Neutrophil (primary cell): ENCODE results near the gene DEK.

Experiments
- H3K27ac ChIP-seq: fragments of 200-600 bp; sonication (generic); 2 replicates; pipeline ENCODE4 v1.5.1; 2016; ENCODE audit warnings: mild to moderate bottlenecking, moderate library complexity
- H3K27me3 ChIP-seq: fragments of 200-600 bp; sonication (generic); 2 replicates; pipeline ENCODE4 v1.6.0; 2016; ENCODE audit warnings: mild to moderate bottlenecking
- H3K36me3 ChIP-seq: fragments of 200-600 bp; sonication (generic); 2 replicates; pipeline ENCODE4 v1.5.1; 2017
- H3K4me1 ChIP-seq, 2 experiments: fragments of 200-600 bp in 1 of 2; sonication (generic) in 1 of 2; 1 replicate in 1 of 2; 2 replicates in 1 of 2; pipeline versions ENCODE4 v1.5.1 to v1.6.1; 2013 to 2016; ENCODE audit warnings: low read depth in 1 of 2, low read length in 1 of 2, mild to moderate bottlenecking in 1 of 2, moderate library complexity in 1 of 2; ENCODE audit not compliant: control insufficient read depth in 1 of 2, insufficient read depth in 1 of 2
- H3K4me3 ChIP-seq, 2 experiments: fragments of 200-600 bp in 1 of 2; sonication (generic) in 1 of 2; 1 replicate in 1 of 2; 2 replicates in 1 of 2; pipeline ENCODE4 v1.5.1; 2013 to 2016; ENCODE audit warnings: low read depth in 1 of 2, low read length in 1 of 2, mild to moderate bottlenecking in 1 of 2, moderate library complexity in 1 of 2
- H3K9me3 ChIP-seq: fragments of 200-600 bp; sonication (generic); 2 replicates; pipeline ENCODE4 v1.5.1; 2016
- TF ChIP-seq, protein P1 (sequence below): fragments of 200-600 bp; sonication (generic); IDR thresholded peaks from 2 replicates; pipeline ENCODE4 v1.5.1; 2016; ENCODE audit warnings: antibody characterized with exemption

DEK gene

DNA sequence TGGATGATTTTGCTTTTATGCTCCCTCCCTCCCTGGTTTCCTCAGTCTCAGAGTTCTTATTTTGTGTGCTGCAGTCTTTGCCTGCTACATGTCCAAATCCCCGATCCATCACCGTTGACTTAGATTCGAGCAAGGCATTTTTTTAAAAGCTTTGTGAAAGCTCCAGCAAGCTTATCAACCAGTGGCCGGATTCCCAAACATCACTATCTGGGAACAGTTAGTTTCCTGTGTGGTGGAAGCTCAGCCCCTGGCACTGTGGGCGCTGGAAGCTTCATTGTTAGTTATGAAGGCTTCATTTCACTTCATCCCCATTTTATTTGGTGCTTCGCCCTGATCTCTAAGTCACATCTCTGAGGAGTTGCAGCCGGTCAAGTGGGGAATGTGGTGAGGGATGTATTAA lies 44.7 kb downstream of the DEK start:
- H3K4me3 ChIP-seq = no peak overlapping the region
- H3K36me3 ChIP-seq = peaks cover 93% of the 10 kb centered on the region
- TF ChIP-seq, protein P1, sequence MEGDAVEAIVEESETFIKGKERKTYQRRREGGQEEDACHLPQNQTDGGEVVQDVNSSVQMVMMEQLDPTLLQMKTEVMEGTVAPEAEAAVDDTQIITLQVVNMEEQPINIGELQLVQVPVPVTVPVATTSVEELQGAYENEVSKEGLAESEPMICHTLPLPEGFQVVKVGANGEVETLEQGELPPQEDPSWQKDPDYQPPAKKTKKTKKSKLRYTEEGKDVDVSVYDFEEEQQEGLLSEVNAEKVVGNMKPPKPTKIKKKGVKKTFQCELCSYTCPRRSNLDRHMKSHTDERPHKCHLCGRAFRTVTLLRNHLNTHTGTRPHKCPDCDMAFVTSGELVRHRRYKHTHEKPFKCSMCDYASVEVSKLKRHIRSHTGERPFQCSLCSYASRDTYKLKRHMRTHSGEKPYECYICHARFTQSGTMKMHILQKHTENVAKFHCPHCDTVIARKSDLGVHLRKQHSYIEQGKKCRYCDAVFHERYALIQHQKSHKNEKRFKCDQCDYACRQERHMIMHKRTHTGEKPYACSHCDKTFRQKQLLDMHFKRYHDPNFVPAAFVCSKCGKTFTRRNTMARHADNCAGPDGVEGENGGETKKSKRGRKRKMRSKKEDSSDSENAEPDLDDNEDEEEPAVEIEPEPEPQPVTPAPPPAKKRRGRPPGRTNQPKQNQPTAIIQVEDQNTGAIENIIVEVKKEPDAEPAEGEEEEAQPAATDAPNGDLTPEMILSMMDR = no peak
- H3K9me3 ChIP-seq = no peaks in the 10 kb centered on the region
- no peak overlapping the region for H3K27ac ChIP-seq
- H3K4me1 ChIP-seq = peaks cover 18 to 19% of the 10 kb centered on the region in 2 experiments
- H3K27me3 ChIP-seq = no peaks in the 10 kb centered on the region

DNA sequence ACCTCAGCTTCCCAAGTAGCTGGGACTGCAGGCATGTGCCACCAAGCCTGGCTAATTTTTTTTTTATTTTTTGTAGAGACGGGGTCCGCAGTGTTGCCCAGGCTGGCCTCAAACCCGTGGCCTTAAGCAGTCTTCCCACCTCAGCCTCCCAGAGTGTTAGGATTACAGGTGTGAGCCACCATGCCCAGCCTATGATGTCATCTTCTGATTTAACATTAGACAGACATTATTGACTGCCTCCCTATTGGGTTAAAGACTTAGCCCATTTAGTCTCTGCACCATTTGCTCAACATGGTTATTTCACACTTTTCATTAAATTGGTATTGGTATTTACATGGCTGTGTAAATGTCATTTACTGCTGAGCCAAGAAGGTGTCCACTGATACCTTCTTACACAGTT lies 46.1 kb downstream of the DEK start:
- no peaks in the 10 kb centered on the region for H3K9me3 ChIP-seq
- peaks cover 21 to 31% of the 10 kb centered on the region in 2 experiments for H3K4me1 ChIP-seq
- peaks cover 90% of the 10 kb centered on the region for H3K36me3 ChIP-seq
- no peak overlapping the region for H3K27ac ChIP-seq
- H3K27me3 ChIP-seq = no peaks in the 10 kb centered on the region
- TF ChIP-seq, protein P1 = no peak
- no peak overlapping the region for H3K4me3 ChIP-seq

DNA sequence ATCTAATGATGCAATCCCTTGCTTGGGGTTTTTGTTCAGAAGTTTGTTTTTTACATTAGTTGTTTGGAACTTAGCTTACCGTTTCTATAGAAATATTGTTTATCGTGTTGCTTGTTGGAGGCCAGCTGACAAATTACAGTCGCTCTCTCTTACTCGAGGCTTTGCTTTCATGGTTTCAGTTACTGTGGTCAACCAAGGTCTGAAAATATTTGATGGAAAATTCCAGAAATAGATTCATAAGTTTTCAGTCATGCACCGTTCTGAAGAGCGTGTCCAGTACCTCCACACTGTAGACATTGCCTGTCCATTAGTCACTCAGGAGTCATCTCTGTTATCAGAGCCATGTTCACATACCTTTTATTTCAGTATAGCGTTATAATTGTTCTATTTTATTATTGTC lies 47.9 kb downstream of the DEK start:
- peaks cover 90% of the 10 kb centered on the region for H3K36me3 ChIP-seq
- H3K9me3 ChIP-seq = no peaks in the 10 kb centered on the region
- no peaks in the 10 kb centered on the region for H3K27me3 ChIP-seq
- peaks cover 21 to 31% of the 10 kb centered on the region in 2 experiments for H3K4me1 ChIP-seq
- TF ChIP-seq, protein P1 = no peak
- H3K27ac ChIP-seq = peak overlapping the region; percentile 88
- H3K4me3 ChIP-seq = no peak overlapping the region

DNA sequence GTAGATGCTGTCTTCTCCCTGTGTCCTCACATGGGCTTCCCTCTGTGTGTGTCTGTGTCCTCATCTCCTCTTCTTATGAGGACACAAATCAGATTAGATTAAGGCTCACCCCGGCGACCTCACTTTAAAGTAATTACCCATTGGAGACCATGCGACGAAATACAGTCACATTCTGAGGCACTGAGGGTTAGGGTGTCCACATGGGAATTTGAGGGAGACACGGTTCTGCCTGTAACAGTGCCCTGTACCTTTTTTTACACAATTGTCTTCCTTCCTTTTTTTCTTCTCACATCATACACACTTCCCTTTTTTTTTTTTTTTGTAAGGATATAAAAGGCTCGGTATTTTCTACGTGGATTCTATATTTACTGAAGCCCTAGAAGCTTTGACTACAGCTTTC lies 48.9 kb downstream of the DEK start:
- no peaks in the 10 kb centered on the region for H3K27me3 ChIP-seq
- TF ChIP-seq, protein P1 = no peak
- peaks cover 21 to 31% of the 10 kb centered on the region in 2 experiments for H3K4me1 ChIP-seq
- H3K36me3 ChIP-seq = peaks cover 90% of the 10 kb centered on the region
- H3K9me3 ChIP-seq = no peaks in the 10 kb centered on the region
- H3K27ac ChIP-seq = peak overlapping the region; percentile 88
- peak overlapping the region; percentile 2 to 28 for H3K4me3 ChIP-seq

DNA sequence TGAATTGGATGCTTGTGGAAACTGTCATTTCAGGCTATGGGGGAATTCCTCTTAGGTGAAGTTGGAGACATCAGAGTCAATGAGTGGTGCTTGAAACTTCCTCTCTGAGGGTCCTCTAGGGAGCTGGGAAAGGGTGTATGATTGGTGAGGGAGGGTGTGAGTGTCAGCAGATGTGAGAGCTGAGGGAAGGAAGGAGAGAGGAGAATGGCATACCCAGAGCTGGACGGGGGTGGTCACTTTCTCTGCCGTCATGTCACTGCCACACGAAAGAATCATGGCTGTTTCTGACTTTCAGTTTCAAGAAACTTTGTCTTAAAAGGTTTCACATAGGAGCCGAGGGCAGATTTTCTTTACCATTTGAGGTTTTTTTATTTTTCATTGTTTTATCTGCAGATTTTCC lies 50.3 kb downstream of the DEK start:
- TF ChIP-seq, protein P1 = no peak
- H3K9me3 ChIP-seq = no peaks in the 10 kb centered on the region
- H3K27me3 ChIP-seq = no peaks in the 10 kb centered on the region
- peak overlapping the region; percentile 88 for H3K27ac ChIP-seq
- H3K4me1 ChIP-seq = peaks cover 21 to 31% of the 10 kb centered on the region in 2 experiments
- H3K36me3 ChIP-seq = peaks cover 88% of the 10 kb centered on the region
- no peak overlapping the region for H3K4me3 ChIP-seq

DNA sequence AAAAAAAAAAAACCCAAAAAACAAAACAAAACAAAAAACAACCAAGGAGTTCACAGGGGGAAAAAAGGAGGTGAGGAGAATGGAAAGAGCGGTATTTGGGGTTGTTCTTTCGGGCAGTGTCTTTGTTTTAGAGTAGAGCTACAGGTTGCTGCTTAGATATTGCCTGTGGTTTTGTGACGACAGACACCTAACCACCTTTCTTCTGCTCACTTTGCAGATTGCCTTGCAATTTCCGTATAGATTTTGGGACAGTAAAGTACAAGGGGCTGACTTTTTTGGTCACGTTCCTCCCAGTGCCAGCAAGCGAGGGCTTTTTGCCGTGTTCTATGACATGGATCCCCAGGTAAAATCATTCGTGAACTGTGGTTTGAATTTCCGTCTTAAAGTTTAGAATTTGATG lies 50.9 kb downstream of the DEK start:
- Histone ChIP-seq H3K27ac (peak overlapping the region; percentile 88), H3K4me1 (peaks cover 21 to 31% of the 10 kb centered on the region in 2 experiments), H3K36me3 (peaks cover 87% of the 10 kb centered on the region), H3K9me3 (no peaks in the 10 kb centered on the region), H3K27me3 (no peaks in the 10 kb centered on the region), H3K4me3 (no peak overlapping the region)
- TF ChIP-seq, protein P1 = no peak
